Measurements from ENCODE around the gene FLT4.

FLT4 gene

GRCh38 chr5:180598797-180599589 is 50.4 kb downstream of the FLT4 start:
- in situ Hi-C loops (cut with MboI; ENCODE audit: low pct_unique_long_range_greater_than_20kb, low sequenced_read_pairs), result no loop called here
- no peak for DNase-seq

- DNase-seq, result no peak
- in situ Hi-C loops (cut with MboI; ENCODE audit: low pct_unique_long_range_greater_than_20kb, low sequenced_read_pairs), result no loop called here
Measured at GRCh38 chr5:180598316-180598701, 51.1 kb downstream of the FLT4 start.

- in situ Hi-C loops (cut with MboI; ENCODE audit: low pct_unique_long_range_greater_than_20kb, low sequenced_read_pairs), result no loop called here
- no peak for DNase-seq
Measured at GRCh38 chr5:180596668-180597231, 52.6 kb downstream of the FLT4 start.

GRCh38 chr5:180596115-180596667 is 53.2 kb downstream of the FLT4 start:
- in situ Hi-C loops (cut with MboI; ENCODE audit: low pct_unique_long_range_greater_than_20kb, low sequenced_read_pairs), result no loop called here
- no peak for DNase-seq

- in situ Hi-C loops (cut with MboI; ENCODE audit: low pct_unique_long_range_greater_than_20kb, low sequenced_read_pairs), result no loop called here
- no peak for DNase-seq
Measured at GRCh38 chr5:180595381-180596114, 53.9 kb downstream of the FLT4 start.

GRCh38 chr5:180595046-180595379 is 54.4 kb downstream of the FLT4 start:
- in situ Hi-C loops (cut with MboI; ENCODE audit: low pct_unique_long_range_greater_than_20kb, low sequenced_read_pairs), result no loop called here
- DNase-seq, result no peak

- in situ Hi-C loops (cut with MboI; ENCODE audit: low pct_unique_long_range_greater_than_20kb, low sequenced_read_pairs), result no loop called here
- no peak for DNase-seq
Measured at GRCh38 chr5:180594311-180595045, 54.9 kb downstream of the FLT4 start.

- DNase-seq, result no peak
- in situ Hi-C loops (cut with MboI; ENCODE audit: low pct_unique_long_range_greater_than_20kb, low sequenced_read_pairs), result no loop called here
Measured at GRCh38 chr5:180593446-180594206, 55.8 kb downstream of the FLT4 start.

- no peak for DNase-seq
- in situ Hi-C loops (cut with MboI; ENCODE audit: low pct_unique_long_range_greater_than_20kb, low sequenced_read_pairs), result no loop called here
Measured at GRCh38 chr5:180592176-180592575, 57.2 kb downstream of the FLT4 start.

- DNase-seq, result no peak
- in situ Hi-C loops (cut with MboI; ENCODE audit: low pct_unique_long_range_greater_than_20kb, low sequenced_read_pairs), result no loop called here
Measured at GRCh38 chr5:180591311-180591887, 58.0 kb downstream of the FLT4 start, which contains the start of gene SCGB3A1. SCGB3A1 (minus strand) TSS chr5:180591499; CDS start chr5:180591462, 37 bp downstream.

GRCh38 chr5:180590543-180591310 is 58.7 kb downstream of the FLT4 start:
- DNase-seq, result no peak
- in situ Hi-C loops (cut with MboI; ENCODE audit: low pct_unique_long_range_greater_than_20kb, low sequenced_read_pairs), result no loop called here

- in situ Hi-C loops (cut with MboI; ENCODE audit: low pct_unique_long_range_greater_than_20kb, low sequenced_read_pairs), result no loop called here
- no peak for DNase-seq
Measured at GRCh38 chr5:180589771-180590542, 59.4 kb downstream of the FLT4 start.

- in situ Hi-C loops (cut with MboI; ENCODE audit: low pct_unique_long_range_greater_than_20kb, low sequenced_read_pairs), result no loop called here
- no peak for DNase-seq
Measured at GRCh38 chr5:180586870-180587269, 62.5 kb downstream of the FLT4 start.

- in situ Hi-C loops (cut with MboI; ENCODE audit: low pct_unique_long_range_greater_than_20kb, low sequenced_read_pairs), result no loop called here
Measured at GRCh38 chr5:180586204-180586603, 63.2 kb downstream of the FLT4 start.

GRCh38 chr5:180583738-180584137 is 65.7 kb downstream of the FLT4 start:
- DNase-seq, result no peak
- in situ Hi-C loops (cut with MboI; ENCODE audit: low pct_unique_long_range_greater_than_20kb, low sequenced_read_pairs), result no loop called here

More at GRCh38 chr5:180586204-180586603, 63.2 kb downstream of the FLT4 start:
- no peak for DNase-seq

GRCh38 chr5:180580681-180581080 is 68.7 kb downstream of the FLT4 start:
- in situ Hi-C loops (cut with MboI; ENCODE audit: low pct_unique_long_range_greater_than_20kb, low sequenced_read_pairs), result no loop called here

GRCh38 chr5:180575571-180575970 is 73.8 kb downstream of the FLT4 start:
- DNase-seq, result no peak
- in situ Hi-C loops (cut with MboI; ENCODE audit: low pct_unique_long_range_greater_than_20kb, low sequenced_read_pairs), result no loop called here

More at GRCh38 chr5:180580681-180581080, 68.7 kb downstream of the FLT4 start:
- DNase-seq, result no peak

Measured in KBM-7 (cell line).